OCI-LY7 (cell line): ENCODE measurements around the gene SLC25A39.

Experiments
- CTCF ChIP-seq: fragments of 200-600 bp; sonication (generic); conservative IDR thresholded peaks from 2 replicates; pipeline ENCODE4 v1.5.1; 2014; ENCODE audit warnings: mild to moderate bottlenecking, antibody characterized with exemption, low read length, moderate library complexity, mixed read lengths
- EZH2phosphoT487 ChIP-seq: fragments of 200-600 bp; sonication (generic); IDR thresholded peaks from 2 replicates; pipeline ENCODE4 v1.6.1; 2018; ENCODE audit warnings: low read depth, borderline replicate concordance, mild to moderate bottlenecking, mixed run types, antibody characterized with exemption, low read length, moderate library complexity, mixed read lengths

GRCh38 chr17:44322236-44322895 lies 2.3 kb downstream of the SLC25A39 start:
- no peak for TF ChIP-seq CTCF
- no peak for TF ChIP-seq EZH2phosphoT487
